Keratinocyte (primary cell): ENCODE data around the gene KDM4F.

ENCODE experiments used
- EZH2 ChIP-seq: IDR thresholded peaks from one replicate; pipeline ENCODE4 v1.6.1; 2012; ENCODE audit warnings: inconsistent platforms, mild to moderate bottlenecking, low read length, moderate library complexity
- TF ChIP-seq, protein P1 (sequence below), 3 experiments: IDR thresholded peaks in 1 of 3; conservative IDR thresholded peaks in 1 of 3; optimal IDR thresholded peaks in 1 of 3; 2 replicates in 2 of 3; 3 replicates in 1 of 3; pipeline versions ENCODE3 to v1.5.1; 2011; ENCODE audit warnings: low read length in 3 of 3, mild to moderate bottlenecking in 3 of 3, moderate library complexity in 2 of 3, control low read depth in 1 of 3, inconsistent platforms in 1 of 3; ENCODE audit not compliant: insufficient read depth in 2 of 3; ENCODE audit errors: extremely low read depth in 1 of 3

DNA sequence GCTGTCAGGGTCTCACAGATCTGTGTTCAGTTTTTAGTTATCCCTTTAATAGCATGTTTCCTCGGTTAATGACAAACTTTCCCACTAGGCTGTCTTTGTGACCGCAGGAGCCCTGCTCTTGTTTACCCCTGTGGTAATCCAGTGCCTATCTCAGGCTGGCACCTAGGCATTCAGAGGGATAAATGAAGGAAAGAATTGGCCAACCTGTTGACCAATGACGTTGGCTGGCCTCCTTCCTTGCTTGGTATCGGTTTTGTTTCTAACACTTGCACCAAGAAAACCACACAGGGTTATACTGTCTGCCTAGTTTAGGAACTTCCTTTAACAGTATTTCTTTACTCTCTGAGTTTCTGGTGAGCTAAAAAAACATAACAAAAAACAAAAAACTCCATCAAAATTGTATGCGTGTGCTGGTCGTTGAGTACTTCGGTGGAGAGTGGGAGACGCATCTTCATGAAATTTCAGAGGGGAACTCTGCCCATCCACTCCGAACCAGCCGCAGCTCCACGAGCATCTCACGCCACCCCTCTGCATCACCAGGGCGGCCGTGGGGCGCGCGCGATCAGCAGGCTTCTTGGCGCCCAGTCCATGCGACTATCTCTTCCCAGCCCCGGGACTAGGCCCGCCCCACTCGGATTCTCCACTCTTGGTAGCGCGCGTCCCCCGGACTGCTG lies 39.9 kb downstream of the KDM4F start:
- no peak for TF ChIP-seq EZH2
- TF ChIP-seq, protein P1, sequence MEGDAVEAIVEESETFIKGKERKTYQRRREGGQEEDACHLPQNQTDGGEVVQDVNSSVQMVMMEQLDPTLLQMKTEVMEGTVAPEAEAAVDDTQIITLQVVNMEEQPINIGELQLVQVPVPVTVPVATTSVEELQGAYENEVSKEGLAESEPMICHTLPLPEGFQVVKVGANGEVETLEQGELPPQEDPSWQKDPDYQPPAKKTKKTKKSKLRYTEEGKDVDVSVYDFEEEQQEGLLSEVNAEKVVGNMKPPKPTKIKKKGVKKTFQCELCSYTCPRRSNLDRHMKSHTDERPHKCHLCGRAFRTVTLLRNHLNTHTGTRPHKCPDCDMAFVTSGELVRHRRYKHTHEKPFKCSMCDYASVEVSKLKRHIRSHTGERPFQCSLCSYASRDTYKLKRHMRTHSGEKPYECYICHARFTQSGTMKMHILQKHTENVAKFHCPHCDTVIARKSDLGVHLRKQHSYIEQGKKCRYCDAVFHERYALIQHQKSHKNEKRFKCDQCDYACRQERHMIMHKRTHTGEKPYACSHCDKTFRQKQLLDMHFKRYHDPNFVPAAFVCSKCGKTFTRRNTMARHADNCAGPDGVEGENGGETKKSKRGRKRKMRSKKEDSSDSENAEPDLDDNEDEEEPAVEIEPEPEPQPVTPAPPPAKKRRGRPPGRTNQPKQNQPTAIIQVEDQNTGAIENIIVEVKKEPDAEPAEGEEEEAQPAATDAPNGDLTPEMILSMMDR (optimal IDR thresholded peaks at IDR 0.05 in 1 of 3, IDR thresholded peaks at IDR 0.05 in 1 of 3, conservative IDR thresholded peaks at IDR 0.05 in 1 of 3; ENCODE audit: extremely low read depth in 1 of 3, insufficient read depth in 2 of 3, low read length in 3 of 3), result no peak
